GM23338 (cell line): ENCODE data around the gene NOVA2. TPM values are rescaled to one million over a fixed set of nuclear protein-coding genes. Genes with fewer than 3 reads are reported as not detected.

Experiments
- ATAC-seq: fragments of 200-7000 bp; cut with Tn5 transposase; 3 replicates; pipeline ENCODE4 v1.9.1; 2020
- DNase-seq: peaks from one replicate; pipeline ENCODE4 v3.0.0-alpha.2; 2015; ENCODE audit warnings: low spot score
- H2AFZ ChIP-seq: fragments of 200-600 bp; sonication (generic); 2 replicates; pipeline ENCODE4 v1.8.0; 2016; ENCODE audit warnings: antibody characterized with exemption, mild to moderate bottlenecking, moderate library complexity
- H3F3A ChIP-seq: fragments of 200-600 bp; sonication (generic); replicated peaks from 2 replicates; pipeline ENCODE4 v1.8.0; 2017; ENCODE audit warnings: antibody characterized with exemption, mixed run types, low read depth
- H3K27ac ChIP-seq: fragments of 200-600 bp; sonication (generic); 2 replicates; pipeline ENCODE4 v1.6.1; 2016; ENCODE audit warnings: low read depth
- H3K27me3 ChIP-seq: fragments of 200-600 bp; sonication (generic); 2 replicates; pipeline ENCODE4 v1.8.0; 2016; ENCODE audit warnings: mild to moderate bottlenecking, mixed run types, moderate library complexity; ENCODE audit not compliant: insufficient read depth
- H3K36me3 ChIP-seq: fragments of 200-600 bp; sonication (generic); 2 replicates; pipeline ENCODE4 v1.8.0; 2016; ENCODE audit warnings: mild to moderate bottlenecking; ENCODE audit not compliant: insufficient read depth
- H3K4me1 ChIP-seq: fragments of 200-600 bp; sonication (generic); 2 replicates; pipeline ENCODE4 v1.8.0; 2016; ENCODE audit warnings: mild to moderate bottlenecking, moderate library complexity; ENCODE audit not compliant: insufficient read depth
- H3K4me2 ChIP-seq: fragments of 200-600 bp; sonication (generic); 2 replicates; pipeline ENCODE4 v1.7.1; 2017; ENCODE audit warnings: mixed run types
- H3K4me3 ChIP-seq: fragments of 200-600 bp; sonication (generic); 2 replicates; pipeline ENCODE4 v1.6.1; 2016; ENCODE audit warnings: mixed run types
- H3K79me2 ChIP-seq: fragments of 200-600 bp; sonication (generic); replicated peaks from 2 replicates; pipeline ENCODE4 v1.8.0; 2017; ENCODE audit warnings: mild to moderate bottlenecking; ENCODE audit not compliant: insufficient read depth
- H3K9me2 ChIP-seq: fragments of 200-600 bp; sonication (generic); 2 replicates; pipeline ENCODE4 v1.8.0; 2017; ENCODE audit not compliant: insufficient read depth
- H4K20me1 ChIP-seq: fragments of 200-600 bp; sonication (generic); replicated peaks from 2 replicates; pipeline ENCODE4 v1.8.0; 2017; ENCODE audit warnings: mild to moderate bottlenecking; ENCODE audit not compliant: insufficient read depth
- H3K27ac Mint-ChIP-seq: 2 replicates; pipeline ENCODE4 v1.8.0; 2020; ENCODE audit warnings: inconsistent platforms, mild to moderate bottlenecking, moderate library complexity, mixed read lengths
- H3K27me3 Mint-ChIP-seq: 3 replicates; pipeline ENCODE4 v1.8.0; 2022; ENCODE audit warnings: low read depth, mild to moderate bottlenecking, moderate library complexity, mixed read lengths, inconsistent platforms; ENCODE audit not compliant: insufficient read depth, poor library complexity
- H3K36me3 Mint-ChIP-seq: 3 replicates; pipeline ENCODE4 v1.8.0; 2021; ENCODE audit warnings: low read depth, mild to moderate bottlenecking, inconsistent platforms, moderate library complexity, mixed read lengths
- H3K4me1 Mint-ChIP-seq: 3 replicates; pipeline ENCODE4 v1.8.0; 2020; ENCODE audit warnings: mild to moderate bottlenecking, inconsistent platforms, mixed read lengths
- H3K4me3 Mint-ChIP-seq: 3 replicates; pipeline ENCODE4 v1.8.0; 2021; ENCODE audit warnings: moderate library complexity, mild to moderate bottlenecking, inconsistent platforms, mixed read lengths
- H3K9me3 Mint-ChIP-seq: 3 replicates; pipeline ENCODE4 v1.8.0; 2020; ENCODE audit warnings: moderate library complexity, mild to moderate bottlenecking, inconsistent platforms, mixed read lengths
- CREB1 ChIP-seq: fragments of 250-450 bp; sonication (Bioruptor Pico); IDR thresholded peaks from 2 replicates; pipeline ENCODE4 v1.5.0; 2020; ENCODE audit warnings: low read depth, mild to moderate bottlenecking, moderate library complexity
- CTCF ChIP-seq, 2 experiments: fragments of 200-600 bp in 1 of 2; sonication (generic) in 1 of 2; conservative IDR thresholded peaks; 2 replicates each; pipeline versions ENCODE4 v1.5.1 to v1.6.1; 2016 to 2017; ENCODE audit warnings: antibody characterized with exemption in 2 of 2, low read depth in 2 of 2, mild to moderate bottlenecking in 2 of 2, moderate library complexity in 1 of 2
- ETS1 ChIP-seq: IDR thresholded peaks from 2 replicates; pipeline ENCODE4 v1.6.1; 2016; ENCODE audit warnings: antibody characterized with exemption
- EZH2 ChIP-seq: fragments of 200-600 bp; sonication (generic); IDR thresholded peaks from one replicate; pipeline ENCODE4 v1.8.0; 2017; ENCODE audit warnings: antibody characterized with exemption, mild to moderate bottlenecking, low read depth; ENCODE audit not compliant: unreplicated experiment
- EZH2phosphoT487 ChIP-seq: fragments of 200-600 bp; sonication (generic); IDR thresholded peaks from one replicate; pipeline ENCODE4 v1.8.1; 2018; ENCODE audit warnings: antibody characterized with exemption; ENCODE audit not compliant: unreplicated experiment
- JUNB ChIP-seq: IDR thresholded peaks from one replicate; pipeline ENCODE4 v1.6.1; 2016; ENCODE audit warnings: antibody characterized with exemption; ENCODE audit not compliant: unreplicated experiment
- NANOG ChIP-seq: IDR thresholded peaks from 2 replicates; pipeline ENCODE4 v1.6.1; 2016; ENCODE audit warnings: antibody characterized with exemption, borderline replicate concordance
- ZNF462 ChIP-seq: fragments of 250-450 bp; sonication (Bioruptor Pico); IDR thresholded peaks from 2 replicates; pipeline ENCODE4 v1.5.0; 2020; ENCODE audit warnings: mild to moderate bottlenecking, moderate library complexity
- polyA plus RNA-seq: library from polyadenylated mRNA; unstranded; fragments of >200 nt; fragmentation: Nextera tagmentation; extraction: Ambion mirVana; gene quantifications from 2 replicates; pipeline ENCODE4 v1.2.1, GENCODE V29; 2016
- total RNA-seq: library from RNA; depleted of rRNA; stranded (reverse); fragments of >200 nt; shearing (Covaris generic); gene quantifications from 2 replicates; pipeline ENCODE4 v1.2.3, GENCODE V29; 2014

Gene NOVA2
- total and polyA plus RNA-seq, 2 experiments from 2014 or later: 5.1 to 13.7 TPM

GRCh38 chr19:46015687-46016425, 42.2 kb upstream of the NOVA2 start:
- no peaks in the 10 kb centered on the region for H3F3A ChIP-seq
- ATAC-seq (peak; percentile 13), DNase-seq (peak; percentile 56)
- TF ChIP-seq ETS1: no peak
- TF ChIP-seq EZH2: peak; percentile 48
- H3K36me3 ChIP-seq: no peaks in the 10 kb centered on the region
- Mint-ChIP-seq H3K9me3 (no peaks in the 10 kb centered on the region), H3K27ac (no peak overlapping the region), H3K27me3 (peaks cover 28% of the 10 kb centered on the region), H3K4me3 (peak overlapping the region; percentile 82), H3K36me3 (peaks cover 6% of the 10 kb centered on the region; the same call in 2 of the 3 replicates), H3K4me1 (peaks cover 14% of the 10 kb centered on the region)
- no peak overlapping the region for H2AFZ ChIP-seq
- H3K79me2 ChIP-seq: no peaks in the 10 kb centered on the region
- peak overlapping the region; percentile 77 for H3K4me3 ChIP-seq
- no peak overlapping the region for H3K27ac ChIP-seq
- H3K4me1 ChIP-seq: peaks cover 9% of the 10 kb centered on the region; the same call in 1 of the 2 replicates
- peaks cover 11% of the 10 kb centered on the region for H4K20me1 ChIP-seq
- H3K27me3 ChIP-seq: peaks cover 35% of the 10 kb centered on the region
- peak overlapping the region; percentile 99 for H3K4me2 ChIP-seq
- H3K9me2 ChIP-seq: no peaks in the 10 kb centered on the region

- Histone ChIP-seq H3K4me1 (peaks cover 9% of the 10 kb centered on the region; the same call in 1 of the 2 replicates), H3F3A (no peaks in the 10 kb centered on the region), H2AFZ (no peak overlapping the region), H3K27me3 (peaks cover 35% of the 10 kb centered on the region), H3K4me2 (peak overlapping the region; percentile 99), H3K36me3 (no peaks in the 10 kb centered on the region), H4K20me1 (peaks cover 13% of the 10 kb centered on the region), H3K27ac (no peak overlapping the region), H3K4me3 (peak overlapping the region; percentile 77), H3K79me2 (no peaks in the 10 kb centered on the region), H3K9me2 (no peaks in the 10 kb centered on the region)
- Mint-ChIP-seq H3K4me1 (peaks cover 13% of the 10 kb centered on the region), H3K36me3 (peaks cover 9% of the 10 kb centered on the region; the same call in 2 of the 3 replicates), H3K27me3 (peaks cover 26% of the 10 kb centered on the region), H3K4me3 (peak overlapping the region; percentile 79), H3K27ac (no peak overlapping the region), H3K9me3 (no peaks in the 10 kb centered on the region)
- DNase-seq (peak; percentile 96), ATAC-seq (peak; percentile 80)
- TF ChIP-seq CREB1 (CRISPR knock-in tag) (no peak), EZH2phosphoT487 (no peak), CTCF (conservative IDR thresholded peaks at IDR 0.05; ENCODE audit: low read depth in 2 of 2) (0 out of 4 replicates have a peak, but pooled peaks of 1 of the 2 experiments have one; percentile 8), ETS1 (no peak), JUNB (no peak), NANOG (no peak), EZH2 (no peak), ZNF462 (CRISPR knock-in tag) (no peak)
These were observed 41.4 kb upstream of the NOVA2 start for GRCh38 chr19:46014941-46015686.
